Panc1 (cell line): Measurements from ENCODE around the gene SDK1. TPM values are rescaled to one million over a fixed set of nuclear protein-coding genes. Genes with fewer than 3 reads are reported as not detected.
A peak's percentile ranks its signal among the peaks of the same experiment; 100 is the strongest.

ENCODE experiments used
- ATAC-seq: fragments of 200-7000 bp; cut with Tn5 transposase; 2 replicates; pipeline ENCODE4 v1.9.1; 2020; ENCODE audit warnings: mild to moderate bottlenecking, moderate library complexity
- BruUV-seq: library from RNA; stranded (reverse); fragments of 400-500 nt; replicated peaks from 2 replicates; lab custom pipeline; 2021; lab: Mats Ljungman, UMichigan
- CTCF ChIA-PET: fragments of 300-600 bp; sonication (Branson Sonifier 250); formaldehyde crosslinking; loops from one replicate; lab custom pipeline; 2022; ENCODE audit warnings: antibody characterized with exemption; lab: Charles Lee
- POLR2A ChIA-PET: fragments of 300-600 bp; sonication (Branson Sonifier 250); formaldehyde crosslinking; loops from one replicate; lab custom pipeline; 2022; ENCODE audit warnings: antibody characterized with exemption; lab: Charles Lee
- DNase-seq: peaks from one replicate; pipeline ENCODE4 v3.0.0-alpha.2; 2010; ENCODE audit warnings: low read depth, low spot score
- H3K27ac ChIP-seq: 2 replicates; pipeline ENCODE4 v1.5.1; 2011; ENCODE audit warnings: mild to moderate bottlenecking, low read length, inconsistent platforms
- H3K27me3 ChIP-seq: fragments of 200-500 bp; sonication (Bioruptor generic); 2 replicates; pipeline ENCODE4 v1.6.0; 2014; ENCODE audit warnings: low read length, inconsistent platforms; ENCODE audit not compliant: control insufficient read depth, insufficient read depth
- H3K36me3 ChIP-seq: fragments of 200-500 bp; sonication (Bioruptor generic); 2 replicates; pipeline ENCODE4 v1.5.1; 2014; ENCODE audit warnings: inconsistent platforms, mild to moderate bottlenecking, low read length, moderate library complexity; ENCODE audit not compliant: control insufficient read depth, insufficient read depth
- H3K4me1 ChIP-seq: 2 replicates; pipeline ENCODE4 v1.5.1; 2011; ENCODE audit warnings: inconsistent platforms, mild to moderate bottlenecking, low read length, moderate library complexity; ENCODE audit not compliant: control insufficient read depth, insufficient read depth
- H3K4me3 ChIP-seq, 2 experiments: 2 replicates each; pipeline ENCODE4 v1.5.1; 2011 to 2012; ENCODE audit warnings: low read depth in 2 of 2, low read length in 2 of 2, mild to moderate bottlenecking in 2 of 2, inconsistent platforms in 1 of 2, moderate library complexity in 1 of 2
- H3K9me3 ChIP-seq: fragments of 200-500 bp; sonication (Bioruptor generic); 2 replicates; pipeline ENCODE4 v1.5.1; 2014; ENCODE audit warnings: low read depth, mild to moderate bottlenecking, inconsistent platforms, low read length, moderate library complexity; ENCODE audit not compliant: control insufficient read depth, insufficient read depth
- CTCF ChIP-seq: fragments of 450-650 bp; IDR thresholded peaks from 2 replicates; pipeline ENCODE4 v1.5.1; 2017; ENCODE audit warnings: mild to moderate bottlenecking
- POLR2AphosphoS5 ChIP-seq: IDR thresholded peaks from 2 replicates; pipeline ENCODE4 v1.6.1; 2012; ENCODE audit warnings: mild to moderate bottlenecking, low read depth, low read length, moderate library complexity
- REST ChIP-seq, 2 experiments: IDR thresholded peaks; 2 replicates each; pipeline ENCODE4 v1.6.1; 2011 to 2012; ENCODE audit warnings: low read depth in 2 of 2, control low read depth in 1 of 2, low read length in 1 of 2, mild to moderate bottlenecking in 1 of 2, moderate library complexity in 1 of 2; ENCODE audit not compliant: insufficient read depth in 1 of 2
- SIN3A ChIP-seq: IDR thresholded peaks from 2 replicates; pipeline ENCODE4 v1.6.1; 2012; ENCODE audit warnings: low read depth, mild to moderate bottlenecking, low read length, moderate library complexity, borderline replicate concordance; ENCODE audit not compliant: insufficient read depth
- TCF7L2 ChIP-seq: IDR thresholded peaks from 2 replicates; pipeline ENCODE4 v1.6.1; 2011; ENCODE audit warnings: mild to moderate bottlenecking, low read depth, low read length, inconsistent platforms
- in situ Hi-C: cut with HindIII; loops from 2 replicates; pipeline ENCODE4 v1.10.0; 2016; ENCODE audit warnings: low sequenced_read_pairs, low pct_unique_long_range_greater_than_20kb
- intact Hi-C: fragments of 100-400 bp; cut with micrococcal nuclease; formaldehyde crosslinking; loops from one replicate; pipeline ENCODE4 v1.10.0; 2022; ENCODE audit not compliant: unreplicated experiment
- total RNA-seq: library from RNA; stranded (reverse); gene quantifications from one replicate; pipeline ENCODE4 v1.2.1, GENCODE V29; 2021; ENCODE audit not compliant: unreplicated experiment

The SDK1 gene
- total RNA-seq, 1 experiment from 2014 or later = 47.4 TPM

DNA sequence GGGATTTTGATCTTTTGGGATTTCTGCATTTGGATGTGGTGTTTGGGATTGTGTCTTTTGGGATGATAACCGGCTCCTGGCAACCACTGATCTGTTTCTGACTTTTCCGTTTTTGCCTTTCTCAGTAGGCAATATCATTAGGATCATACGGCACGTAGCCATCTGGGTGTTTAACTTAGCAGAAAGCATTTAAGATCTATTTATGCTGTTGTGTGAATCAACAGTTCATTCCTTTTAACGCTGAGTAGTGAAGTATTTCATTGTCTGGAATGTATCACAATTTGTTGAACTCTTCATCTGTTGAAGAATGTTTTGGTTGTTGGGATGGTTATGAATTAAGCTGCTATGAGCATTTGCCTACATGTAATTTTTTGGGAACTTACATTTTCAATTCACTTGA, 459.6 kb downstream of the SDK1 start:
- in situ Hi-C loops (no loop called here), intact Hi-C loops (no loop called here)
- Histone ChIP-seq H3K4me1 (peaks cover 63% of the 10 kb centered on the region), H3K36me3 (no peaks in the 10 kb centered on the region), H3K4me3 (peak overlapping the region in 1 of 2 experiments; percentile 0; a peak in 1 of 4 replicates), H3K27me3 (no peaks in the 10 kb centered on the region), H3K27ac (peak overlapping the region; percentile 98), H3K9me3 (no peaks in the 10 kb centered on the region)
- POLR2A ChIA-PET = interaction anchor here (0.6 to 0.7 kb wide), 3 partner anchors 156 to 880 kb away, joined by 4 to 11 read pairs (median 8); no protein-coding TSS in a partner anchor
- CTCF ChIA-PET = interaction anchor here (0.7 kb wide), 1 partner anchor 523 kb away, joined by 7 read pairs; no protein-coding TSS in a partner anchor
- DNase-seq (no peak), ATAC-seq (no peak; the same call in 1 of the 2 replicates)
- TF ChIP-seq SIN3A (no peak), TCF7L2 (no peak), REST (IDR thresholded peaks at IDR 0.05; ENCODE audit: insufficient read depth in 1 of 2, low read depth in 2 of 2, low read length in 1 of 2) (no peak), CTCF (no peak), POLR2AphosphoS5 (no peak)
- BruUV-seq = no TSS peak

GRCh38 chr7:3762146-3762831, 461.2 kb downstream of the SDK1 start:
- in situ Hi-C loops (no loop called here), intact Hi-C loops (no loop called here)
- ChIA-PET CTCF (interaction anchor here (0.5 to 0.6 kb wide), 2 partner anchors 132 to 291 kb away, joined by 3 to 7 read pairs; no protein-coding TSS in a partner anchor), POLR2A (interaction anchor here (0.5 kb wide), 1 partner anchor 38 kb away, joined by 8 read pairs; no protein-coding TSS in a partner anchor)
- Histone ChIP-seq H3K27me3 (no peaks in the 10 kb centered on the region), H3K27ac (peak overlapping the region; percentile 98), H3K4me3 (peak overlapping the region; percentile 19 to 47; a peak in 3 of 4 replicates), H3K36me3 (no peaks in the 10 kb centered on the region), H3K9me3 (no peaks in the 10 kb centered on the region), H3K4me1 (peaks cover 63% of the 10 kb centered on the region)
- DNase-seq (no peak), ATAC-seq (peak; percentile 36; the same call in 1 of the 2 replicates)
- TF ChIP-seq POLR2AphosphoS5 (no peak), SIN3A (no peak), REST (IDR thresholded peaks at IDR 0.05; ENCODE audit: insufficient read depth in 1 of 2, low read depth in 2 of 2, low read length in 1 of 2) (no peak), TCF7L2 (peak; percentile 82), CTCF (peak; percentile 50)
- no TSS peak for BruUV-seq
